Measurements from ENCODE around the gene LVRN.

DNA sequence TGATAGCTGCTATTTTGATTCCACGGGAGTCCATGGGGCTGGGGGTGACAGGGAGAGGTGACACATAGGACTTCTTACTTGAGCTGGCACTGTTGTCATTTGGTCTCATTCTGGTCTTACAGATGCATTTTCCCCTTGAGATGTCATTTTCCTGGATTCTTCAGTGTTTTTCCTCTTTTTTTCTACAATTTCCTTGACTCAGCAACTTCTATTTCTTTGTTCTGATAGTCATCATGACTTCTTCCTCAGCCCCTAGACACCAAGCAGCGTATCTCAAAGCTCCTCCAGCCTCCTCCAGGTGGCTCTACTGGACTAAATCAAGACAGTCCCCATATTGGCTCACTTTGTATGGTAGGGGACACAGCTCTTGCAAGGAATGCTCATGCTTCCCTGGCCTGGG lies 16.5 kb downstream of the LVRN start:
- TF ChIP-seq POLR2A (IDR thresholded peaks at IDR 0.05; ENCODE audit: low read length) (no peak), GATA1 (IDR thresholded peaks at IDR 0.05; ENCODE audit: low read depth, low read length) (no peak)
